Measurements from ENCODE around the gene MYO1C.

- TF ChIP-seq CTCF (IDR thresholded peaks at IDR 0.05) (no peak), POLR2A (IDR thresholded peaks at IDR 0.05) (no peak)
Measured at GRCh38 chr17:1420163-1420562, 72.3 kb downstream of the MYO1C start.
